K562 (cell line): ENCODE data around the gene MRAS. TPM values are rescaled to one million over a fixed set of nuclear protein-coding genes. Genes with fewer than 3 reads are reported as not detected.

Experiments
- ATF1 ChIP-seq, 2 experiments: fragments of 450-650 bp in 1 of 2; IDR thresholded peaks; 2 replicates each; pipeline ENCODE4 v1.6.1; 2016; ENCODE audit warnings: missing compliant biosample characterization in 1 of 2, missing genetic modification characterization in 1 of 2
- CC2D1A ChIP-seq: fragments of 450-650 bp; IDR thresholded peaks from 2 replicates; pipeline ENCODE4 v1.6.1; 2017; ENCODE audit warnings: mild to moderate bottlenecking
- CTBP1 ChIP-seq: fragments of 450-650 bp; IDR thresholded peaks from 2 replicates; pipeline ENCODE4 v1.6.1; 2016; ENCODE audit warnings: borderline replicate concordance
- CTCF ChIP-seq, 3 experiments: IDR thresholded peaks in 2 of 3; conservative IDR thresholded peaks in 1 of 3; 2 replicates each; pipeline ENCODE4 v1.5.1; 2011 to 2012; ENCODE audit warnings: low read length in 3 of 3, mild to moderate bottlenecking in 3 of 3, control low read depth in 2 of 3, improper control_type of control experiment in 1 of 3, inconsistent platforms in 1 of 3, low read depth in 1 of 3, mixed read lengths in 1 of 3, moderate library complexity in 1 of 3; ENCODE audit not compliant: insufficient read depth in 2 of 3
- E2F6 ChIP-seq, 2 experiments: IDR thresholded peaks; 2 replicates each; pipeline ENCODE4 v1.6.1; 2011; ENCODE audit warnings: borderline replicate concordance in 1 of 2, control low read depth in 1 of 2, low read depth in 1 of 2, low read length in 1 of 2, mild to moderate bottlenecking in 1 of 2, mixed read lengths in 1 of 2, moderate library complexity in 1 of 2; ENCODE audit not compliant: insufficient read depth in 1 of 2, insufficient read length in 1 of 2, poor library complexity in 1 of 2, severe bottlenecking in 1 of 2; ENCODE audit errors: extremely low read depth in 1 of 2
- GATAD2A ChIP-seq: fragments of 450-650 bp; IDR thresholded peaks from 2 replicates; pipeline ENCODE4 v1.6.1; 2017
- L3MBTL2 ChIP-seq: fragments of 450-650 bp; IDR thresholded peaks from 2 replicates; pipeline ENCODE4 v1.6.1; 2016; ENCODE audit warnings: mild to moderate bottlenecking, moderate library complexity
- MEF2A ChIP-seq: IDR thresholded peaks from 2 replicates; pipeline ENCODE4 v1.6.1; 2011; ENCODE audit warnings: low read depth, mild to moderate bottlenecking, low read length, moderate library complexity; ENCODE audit not compliant: control insufficient read depth
- PML ChIP-seq: IDR thresholded peaks from 2 replicates; pipeline ENCODE4 v1.6.1; 2012; ENCODE audit warnings: low read length, inconsistent platforms
- RAD21 ChIP-seq, 2 experiments: fragments of 250-450 bp in 1 of 2; fragments of 450-650 bp in 1 of 2; sonication (Bioruptor Pico) in 1 of 2; formaldehyde crosslinking in 1 of 2; IDR thresholded peaks in 1 of 2; conservative IDR thresholded peaks in 1 of 2; 2 replicates each; pipeline versions ENCODE4 v1.4.0 to v1.8.0; 2020 to 2022; ENCODE audit warnings: mild to moderate bottlenecking in 2 of 2, moderate library complexity in 1 of 2
- RB1 ChIP-seq: fragments of 450-650 bp; IDR thresholded peaks from 2 replicates; pipeline ENCODE4 v1.6.1; 2017; ENCODE audit warnings: low read depth, mild to moderate bottlenecking
- WHSC1 ChIP-seq: IDR thresholded peaks from one replicate; pipeline ENCODE4 v1.6.1; 2012; ENCODE audit warnings: low read length, control low read depth, inconsistent platforms
- ZFP91 ChIP-seq: sonication (generic); formaldehyde crosslinking; IDR thresholded peaks from 2 replicates; pipeline ENCODE4 v1.8.0; 2022; ENCODE audit warnings: mild to moderate bottlenecking, missing genetic modification reagents
- polyA plus RNA-seq, 8 experiments: library from polyadenylated mRNA; depleted of rRNA in 4 of 8; stranded (reverse) in 5 of 8; unstranded in 3 of 8; fragments of >200 nt; fragmentation: Nextera tagmentation in 2 of 8; fragmentation: Illumina TruSeq in 1 of 8; extraction: Ambion mirVana in 2 of 8; extraction: Trizol in 1 of 8; gene quantifications; 2 replicates each; pipeline versions ENCODE4 v1.2.1 to v1.2.3, GENCODE V29; 2011 to 2014; ENCODE audit warnings: inconsistent platforms in 1 of 8, missing spikeins in 1 of 8
- total RNA-seq, 7 experiments: library from RNA; depleted of rRNA in 6 of 7; stranded (reverse); fragments of >200 nt in 6 of 7; fragmentation: Illumina TruSeq in 2 of 7; extraction: Trizol in 2 of 7; gene quantifications; 2 replicates each; pipeline versions ENCODE4 v1.2.1 to v1.2.3, GENCODE V29; 2011 to 2021; ENCODE audit warnings: low replicate concordance in 1 of 7
- TF ChIP-seq, protein P1 (sequence below), 3 experiments: fragments of 200-800 bp in 1 of 3; fragments of 250-450 bp in 1 of 3; fragments of 450-650 bp in 1 of 3; sonication (Bioruptor Pico) in 1 of 3; sonication (Bioruptor generic) in 1 of 3; formaldehyde crosslinking in 1 of 3; IDR thresholded peaks; 2 replicates each; pipeline versions ENCODE4 v1.6.1 to v1.8.0; 2016 to 2022; ENCODE audit warnings: mild to moderate bottlenecking in 2 of 3, missing genetic modification characterization in 2 of 3, missing compliant biosample characterization in 1 of 3, moderate library complexity in 1 of 3
- TF ChIP-seq, protein P2 (sequence below): sonication (generic); formaldehyde crosslinking; IDR thresholded peaks from 2 replicates; pipeline ENCODE4 v1.8.1; 2023; ENCODE audit warnings: mild to moderate bottlenecking, missing genetic modification reagents

The MRAS gene
- total and polyA plus RNA-seq, 9 of the 15 experiments (the other 6 are each of a cell fraction or from before 2014, with no cell fraction given), result 1.5 to 10.0 (median 5.0) TPM

DNA sequence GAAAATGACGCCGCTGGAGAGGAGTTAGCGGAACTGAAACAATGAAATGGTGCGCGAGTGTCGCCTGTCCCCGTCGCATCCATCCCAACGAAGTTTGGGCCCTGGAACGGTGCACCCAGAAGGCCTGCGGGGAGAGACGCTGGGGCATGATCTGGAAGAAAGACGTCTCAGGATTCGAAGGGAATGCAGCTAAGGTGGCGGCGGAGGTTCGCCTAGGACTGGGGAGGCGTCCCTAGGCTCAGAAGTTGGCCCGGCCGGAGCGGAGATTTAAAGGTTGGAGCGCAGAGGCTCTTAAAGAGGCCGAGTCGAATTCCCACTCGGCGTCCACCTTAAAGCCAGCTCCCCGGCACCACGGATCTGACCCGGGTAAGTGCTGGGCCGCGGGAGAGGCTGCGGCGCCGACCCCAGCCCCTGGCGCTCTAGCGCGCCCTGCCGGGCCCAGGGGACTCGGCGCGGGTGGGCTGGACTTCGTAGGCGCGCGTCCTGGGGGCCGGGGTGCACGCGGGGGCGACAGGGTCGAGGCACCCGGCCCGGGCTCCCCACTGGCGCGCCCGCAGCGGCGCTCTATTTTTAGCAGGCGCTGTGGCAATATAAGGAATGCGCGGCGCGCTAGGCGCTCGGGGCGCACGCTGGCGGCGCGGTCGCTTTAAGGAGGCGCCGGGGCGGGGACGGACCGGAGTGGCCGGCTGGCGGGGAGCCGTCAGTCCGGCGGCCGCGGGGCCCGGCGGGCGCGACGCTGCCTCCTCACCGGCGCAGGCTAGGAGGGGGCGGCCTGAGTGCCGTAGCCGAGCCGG is at the start of gene MRAS (continued):
- TF ChIP-seq, protein P1, sequence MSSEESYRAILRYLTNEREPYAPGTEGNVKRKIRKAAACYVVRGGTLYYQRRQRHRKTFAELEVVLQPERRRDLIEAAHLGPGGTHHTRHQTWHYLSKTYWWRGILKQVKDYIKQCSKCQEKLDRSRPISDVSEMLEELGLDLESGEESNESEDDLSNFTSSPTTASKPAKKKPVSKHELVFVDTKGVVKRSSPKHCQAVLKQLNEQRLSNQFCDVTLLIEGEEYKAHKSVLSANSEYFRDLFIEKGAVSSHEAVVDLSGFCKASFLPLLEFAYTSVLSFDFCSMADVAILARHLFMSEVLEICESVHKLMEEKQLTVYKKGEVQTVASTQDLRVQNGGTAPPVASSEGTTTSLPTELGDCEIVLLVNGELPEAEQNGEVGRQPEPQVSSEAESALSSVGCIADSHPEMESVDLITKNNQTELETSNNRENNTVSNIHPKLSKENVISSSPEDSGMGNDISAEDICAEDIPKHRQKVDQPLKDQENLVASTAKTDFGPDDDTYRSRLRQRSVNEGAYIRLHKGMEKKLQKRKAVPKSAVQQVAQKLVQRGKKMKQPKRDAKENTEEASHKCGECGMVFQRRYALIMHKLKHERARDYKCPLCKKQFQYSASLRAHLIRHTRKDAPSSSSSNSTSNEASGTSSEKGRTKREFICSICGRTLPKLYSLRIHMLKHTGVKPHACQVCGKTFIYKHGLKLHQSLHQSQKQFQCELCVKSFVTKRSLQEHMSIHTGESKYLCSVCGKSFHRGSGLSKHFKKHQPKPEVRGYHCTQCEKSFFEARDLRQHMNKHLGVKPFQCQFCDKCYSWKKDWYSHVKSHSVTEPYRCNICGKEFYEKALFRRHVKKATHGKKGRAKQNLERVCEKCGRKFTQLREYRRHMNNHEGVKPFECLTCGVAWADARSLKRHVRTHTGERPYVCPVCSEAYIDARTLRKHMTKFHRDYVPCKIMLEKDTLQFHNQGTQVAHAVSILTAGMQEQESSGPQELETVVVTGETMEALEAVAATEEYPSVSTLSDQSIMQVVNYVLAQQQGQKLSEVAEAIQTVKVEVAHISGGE (CRISPR knock-in tag; IDR thresholded peaks at IDR 0.05), result 0 out of 6 replicates have a peak, but pooled peaks of 1 of the 3 experiments have one; percentile 22
- TF ChIP-seq L3MBTL2 (peak; percentile 87), RAD21 (CRISPR knock-in tag; conservative IDR thresholded peaks at IDR 0.05 in 1 of 2, IDR thresholded peaks at IDR 0.05 in 1 of 2) (peak; percentile 31 to 45; a peak in 3 of 4 replicates), WHSC1 (no peak), CTCF (IDR thresholded peaks at IDR 0.05 in 2 of 3, conservative IDR thresholded peaks at IDR 0.05 in 1 of 3; ENCODE audit: insufficient read depth in 2 of 3, low read depth in 1 of 3, low read length in 3 of 3) (peak; percentile 40 to 61 (median 40); a peak in 5 of 6 replicates), CC2D1A (no peak), E2F6 (IDR thresholded peaks at IDR 0.05; ENCODE audit: borderline replicate concordance in 1 of 2, extremely low read depth in 1 of 2, insufficient read depth in 1 of 2, insufficient read length in 1 of 2, low read depth in 1 of 2, low read length in 1 of 2, poor library complexity in 1 of 2, severe bottlenecking in 1 of 2) (peak in 1 of 2 experiments; percentile 81), MEF2A (peak; percentile 67; the same call in 1 of the 2 replicates), ZFP91 (CRISPR knock-in tag) (peak; percentile 81), PML (no peak), CTBP1 (peak; percentile 91), RB1 (0 out of 2 replicates have a peak, but pooled peaks have one; percentile 33), ATF1 (CRISPR knock-in tag; IDR thresholded peaks at IDR 0.05) (no peak), ATF1 (tag; IDR thresholded peaks at IDR 0.05) (0 out of 2 replicates have a peak, but pooled peaks have one; percentile 26), GATAD2A (no peak)
- TF ChIP-seq, protein P2, sequence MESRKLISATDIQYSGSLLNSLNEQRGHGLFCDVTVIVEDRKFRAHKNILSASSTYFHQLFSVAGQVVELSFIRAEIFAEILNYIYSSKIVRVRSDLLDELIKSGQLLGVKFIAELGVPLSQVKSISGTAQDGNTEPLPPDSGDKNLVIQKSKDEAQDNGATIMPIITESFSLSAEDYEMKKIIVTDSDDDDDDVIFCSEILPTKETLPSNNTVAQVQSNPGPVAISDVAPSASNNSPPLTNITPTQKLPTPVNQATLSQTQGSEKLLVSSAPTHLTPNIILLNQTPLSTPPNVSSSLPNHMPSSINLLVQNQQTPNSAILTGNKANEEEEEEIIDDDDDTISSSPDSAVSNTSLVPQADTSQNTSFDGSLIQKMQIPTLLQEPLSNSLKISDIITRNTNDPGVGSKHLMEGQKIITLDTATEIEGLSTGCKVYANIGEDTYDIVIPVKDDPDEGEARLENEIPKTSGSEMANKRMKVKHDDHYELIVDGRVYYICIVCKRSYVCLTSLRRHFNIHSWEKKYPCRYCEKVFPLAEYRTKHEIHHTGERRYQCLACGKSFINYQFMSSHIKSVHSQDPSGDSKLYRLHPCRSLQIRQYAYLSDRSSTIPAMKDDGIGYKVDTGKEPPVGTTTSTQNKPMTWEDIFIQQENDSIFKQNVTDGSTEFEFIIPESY (CRISPR knock-in tag), result peak; percentile 86
